Transverse colon (tissue), 4 donors: ENCODE measurements around the gene CHST11. TPM values are rescaled to one million over a fixed set of nuclear protein-coding genes. Genes with fewer than 3 reads are reported as not detected.

Source experiments
- DNase-seq: peaks from one replicate; pipeline ENCODE4 v3.0.0-alpha.2; 2019
- H3K27ac ChIP-seq, 4 donors: fragments of 200-600 bp; sonication (generic); 2 replicates each; pipeline ENCODE4 v1.5.1; 2016 to 2018; ENCODE audit warnings: inconsistent platforms in 4 of 4
- H3K27me3 ChIP-seq: fragments of 200-600 bp; sonication (generic); 2 replicates; pipeline ENCODE4 v1.5.1; 2017; ENCODE audit warnings: inconsistent platforms
- H3K36me3 ChIP-seq, 4 donors: fragments of 200-600 bp; sonication (generic); 2 replicates each; pipeline ENCODE4 v1.5.1; 2017 to 2019; ENCODE audit warnings: inconsistent platforms in 4 of 4
- H3K4me1 ChIP-seq, 4 donors: fragments of 200-600 bp; sonication (generic); 2 replicates each; pipeline ENCODE4 v1.5.1; 2017 to 2020; ENCODE audit warnings: inconsistent platforms in 4 of 4
- H3K4me3 ChIP-seq, 4 donors: fragments of 200-600 bp; sonication (generic); 1 replicate in 1 of 4; 2 replicates in 3 of 4; pipeline versions ENCODE4 v1.5.1 to v1.6.1; 2017 to 2019; ENCODE audit warnings: inconsistent platforms in 4 of 4
- H3K9me3 ChIP-seq, 2 donors: fragments of 200-600 bp; sonication (generic); 2 replicates each; pipeline ENCODE4 v1.5.1; 2017 to 2019; ENCODE audit warnings: inconsistent platforms in 2 of 2
- CTCF ChIP-seq, 5 experiments: fragments of 200-600 bp in 3 of 5; fragments of 450-650 bp in 2 of 5; sonication (generic) in 3 of 5; IDR thresholded peaks; 1 replicate in 2 of 5; 2 replicates in 3 of 5; pipeline ENCODE4 v1.5.1; 2016 to 2017; ENCODE audit warnings: antibody characterized with exemption in 5 of 5, inconsistent platforms in 3 of 5, mild to moderate bottlenecking in 2 of 5, moderate library complexity in 1 of 5
- EP300 ChIP-seq: sonication (generic); formaldehyde crosslinking; IDR thresholded peaks from one replicate; pipeline ENCODE4 v1.6.1; 2017; ENCODE audit warnings: antibody characterized with exemption, low read depth
- POLR2A ChIP-seq: fragments of 450-650 bp; IDR thresholded peaks from one replicate; pipeline ENCODE4 v1.6.1; 2016; ENCODE audit warnings: antibody characterized with exemption, mild to moderate bottlenecking, moderate library complexity
- POLR2AphosphoS5 ChIP-seq, 3 donors: sonication (generic); formaldehyde crosslinking; IDR thresholded peaks; one replicate each; pipeline ENCODE4 v1.6.1; 2016; ENCODE audit warnings: antibody characterized with exemption in 3 of 3
- WGBS, 2 donors: methylation state at CpG; one replicate each; pipeline ENCODE4 v1.1.5; 2018; ENCODE audit warnings: low coverage in 1 of 2; 5-methylcytosine and 5-hydroxymethylcytosine counted together
- in situ Hi-C, 4 donors: fragments of 200-750 bp; cut with MboI; loops; one replicate each; pipeline versions ENCODE4 v1.15.0 to v1.15.1; 2017; ENCODE audit warnings: low sequenced_read_pairs in 3 of 4, low pct_ligation_motif_present in 1 of 4, low pct_unique_long_range_greater_than_20kb in 1 of 4
- intact Hi-C: fragments of 100-400 bp; cut with DNase I; formaldehyde crosslinking; loops from one replicate; pipeline ENCODE4 v1.15.1; 2023; ENCODE audit warnings: low total_unique reads
- total RNA-seq, 4 donors: library from RNA; depleted of rRNA; stranded (reverse); fragments of >200 nt; gene quantifications; one replicate each; pipeline ENCODE4 v1.1.0, GENCODE V29; 2016

Gene CHST11
- total RNA-seq, 4 donors from 2014 or later: 4.2 to 123 (median 31.5) TPM

GRCh38 chr12:104746467-104747088 lies 289.8 kb downstream of the CHST11 start:
- WGBS, 2 donors: 70 to 75% methylated on average over 4 to 6 of the region's 6 CpGs
- H3K4me1 ChIP-seq: peaks cover 0 to 37% (median 3%) of the 10 kb centered on the region in 4 donors
- in situ Hi-C loops: no loop called here

GRCh38 chr12:104747330-104747729 lies 290.6 kb downstream of the CHST11 start:
- WGBS, 2 donors: 74 to 88% methylated on average over 2 of the region's 2 CpGs
- Histone ChIP-seq H3K27me3 (no peaks in the 10 kb centered on the region), H3K4me3 (no peak overlapping the region), H3K4me1 (peaks cover 0 to 34% (median 2%) of the 10 kb centered on the region in 4 donors), H3K36me3 (no peaks in the 10 kb centered on the region), H3K27ac (no peak overlapping the region), H3K9me3 (no peaks in the 10 kb centered on the region)
- in situ Hi-C loops: no loop called here
- no peak for DNase-seq
- no peak for TF ChIP-seq EP300
- no peak for TF ChIP-seq CTCF (IDR thresholded peaks at IDR 0.05)
- intact Hi-C loops: no loop called here

More at GRCh38 chr12:104746467-104747088, 289.8 kb downstream of the CHST11 start:
- Histone ChIP-seq H3K4me3 (no peak overlapping the region), H3K27me3 (no peaks in the 10 kb centered on the region), H3K9me3 (no peaks in the 10 kb centered on the region), H3K27ac (no peak overlapping the region), H3K36me3 (no peaks in the 10 kb centered on the region)
- no peak for TF ChIP-seq POLR2AphosphoS5 (IDR thresholded peaks at IDR 0.05)
- no peak for TF ChIP-seq CTCF (IDR thresholded peaks at IDR 0.05)
- TF ChIP-seq POLR2A: no peak
- no peak for TF ChIP-seq EP300
- intact Hi-C loops: no loop called here
- DNase-seq: no peak

GRCh38 chr12:104747955-104748354 lies 291.2 kb downstream of the CHST11 start:
- WGBS, 2 donors: 66 to 80% methylated on average over 8 of the region's 8 CpGs
- intact Hi-C loops (no loop called here), in situ Hi-C loops (no loop called here)
- Histone ChIP-seq H3K27ac (peak overlapping the region in 2 of 4 donors; percentile 50 to 54), H3K4me3 (no peak overlapping the region), H3K4me1 (peaks cover 0 to 28% (median 1%) of the 10 kb centered on the region in 4 donors), H3K36me3 (no peaks in the 10 kb centered on the region), H3K27me3 (no peaks in the 10 kb centered on the region), H3K9me3 (no peaks in the 10 kb centered on the region)
- TF ChIP-seq CTCF (IDR thresholded peaks at IDR 0.05): no peak
- DNase-seq: no peak

GRCh38 chr12:104748356-104748755 lies 291.6 kb downstream of the CHST11 start:
- Histone ChIP-seq H3K27ac (peak overlapping the region; percentile 40 to 59 (median 52)), H3K9me3 (no peaks in the 10 kb centered on the region), H3K4me1 (peaks cover 0 to 28% (median 1%) of the 10 kb centered on the region in 4 donors), H3K27me3 (no peaks in the 10 kb centered on the region), H3K36me3 (no peaks in the 10 kb centered on the region), H3K4me3 (no peak overlapping the region)
- WGBS, 2 donors: 74 to 86% methylated on average over 1 to 7 of the region's 7 CpGs
- intact Hi-C loops (no loop called here), in situ Hi-C loops (no loop called here)
- no peak for DNase-seq
- TF ChIP-seq POLR2AphosphoS5 (IDR thresholded peaks at IDR 0.05) (no peak), EP300 (no peak), CTCF (IDR thresholded peaks at IDR 0.05) (no peak), POLR2A (no peak)
